GM18508 (cell line): Measurements from ENCODE around the gene GMDS.

ENCODE experiments used
- ATAC-seq: cut with Tn5 transposase; IDR thresholded peaks from one replicate; pipeline ENCODE4 v1.9.1; 2021; ENCODE audit warnings: moderate number of reproducible peaks; ENCODE audit not compliant: insufficient read depth, unreplicated experiment

Gene GMDS

GRCh38 chr6:2016040-2016439 is 229.4 kb downstream of the GMDS start:
- ATAC-seq, result no peak

- ATAC-seq, result no peak
These were observed 236.9 kb downstream of the GMDS start for GRCh38 chr6:2008383-2008976.

- ATAC-seq, result no peak
These were observed 238.2 kb downstream of the GMDS start for GRCh38 chr6:2007165-2007564.

- ATAC-seq, result no peak
These were observed 240.5 kb downstream of the GMDS start for GRCh38 chr6:2004888-2005287.

- no peak for ATAC-seq
These were observed 244.4 kb downstream of the GMDS start for GRCh38 chr6:2000962-2001361.

- ATAC-seq, result no peak
These were observed 247.7 kb downstream of the GMDS start for GRCh38 chr6:1997702-1998101.

- no peak for ATAC-seq
These were observed 249.8 kb downstream of the GMDS start for GRCh38 chr6:1995636-1996035.

- no peak for ATAC-seq
These were observed 252.4 kb downstream of the GMDS start for GRCh38 chr6:1993042-1993441.

GRCh38 chr6:1991332-1991878 is 254.0 kb downstream of the GMDS start:
- no peak for ATAC-seq

- ATAC-seq, result no peak
These were observed 256.6 kb downstream of the GMDS start for GRCh38 chr6:1988843-1989242.

GRCh38 chr6:1987640-1988039 is 257.8 kb downstream of the GMDS start:
- no peak for ATAC-seq

- no peak for ATAC-seq
These were observed 258.8 kb downstream of the GMDS start for GRCh38 chr6:1986454-1987243.

GRCh38 chr6:1984346-1984994 is 260.9 kb downstream of the GMDS start:
- ATAC-seq, result no peak

GRCh38 chr6:1983850-1984249 is 261.6 kb downstream of the GMDS start:
- ATAC-seq, result no peak

GRCh38 chr6:1972962-1973361 is 272.4 kb downstream of the GMDS start:
- no peak for ATAC-seq

- no peak for ATAC-seq
These were observed 273.8 kb downstream of the GMDS start for GRCh38 chr6:1971612-1972011.

- no peak for ATAC-seq
These were observed 275.2 kb downstream of the GMDS start for GRCh38 chr6:1970151-1970561.

GRCh38 chr6:1966713-1967112 is 278.7 kb downstream of the GMDS start:
- ATAC-seq, result no peak

- ATAC-seq, result no peak
These were observed 279.7 kb downstream of the GMDS start for GRCh38 chr6:1965596-1966224.

- no peak for ATAC-seq
These were observed 281.8 kb downstream of the GMDS start for GRCh38 chr6:1963596-1963995.

- ATAC-seq, result no peak
These were observed 283.2 kb downstream of the GMDS start for GRCh38 chr6:1962201-1962600.
